Karpas-422 (cell line): ENCODE data around the gene PLCG1. TPM values are rescaled to one million over a fixed set of nuclear protein-coding genes. Genes with fewer than 3 reads are reported as not detected.

ENCODE experiments used
- DNase-seq: peaks from one replicate; pipeline ENCODE4 v3.0.0-alpha.2; 2015
- H2AFZ ChIP-seq: fragments of 200-600 bp; sonication (generic); 2 replicates; pipeline ENCODE4 v1.6.1; 2014; ENCODE audit warnings: antibody characterized with exemption, low read length, mixed read lengths
- H3K27ac ChIP-seq: fragments of 200-600 bp; sonication (generic); 2 replicates; pipeline ENCODE4 v1.5.1; 2014; ENCODE audit warnings: mild to moderate bottlenecking, low read length, moderate library complexity
- H3K27me3 ChIP-seq: fragments of 200-600 bp; sonication (generic); 2 replicates; pipeline ENCODE4 v1.6.1; 2014; ENCODE audit warnings: low read length, mixed read lengths
- H3K36me3 ChIP-seq: fragments of 200-600 bp; sonication (generic); 2 replicates; pipeline ENCODE4 v1.6.1; 2014; ENCODE audit warnings: low read length, mixed read lengths; ENCODE audit not compliant: insufficient read depth
- H3K4me1 ChIP-seq: fragments of 200-600 bp; sonication (generic); 2 replicates; pipeline ENCODE4 v1.6.1; 2014; ENCODE audit warnings: mild to moderate bottlenecking, low read length, mixed read lengths
- H3K4me2 ChIP-seq: fragments of 200-600 bp; sonication (generic); 2 replicates; pipeline ENCODE4 v1.6.1; 2014; ENCODE audit warnings: low read length, low read depth, mild to moderate bottlenecking; ENCODE audit not compliant: poor library complexity, severe bottlenecking
- H3K4me3 ChIP-seq: fragments of 200-600 bp; sonication (generic); 2 replicates; pipeline ENCODE4 v1.5.1; 2014; ENCODE audit warnings: mild to moderate bottlenecking, antibody characterized with exemption, low read length, mixed read lengths
- H3K79me2 ChIP-seq: fragments of 200-600 bp; sonication (generic); 2 replicates; pipeline ENCODE4 v1.6.1; 2014; ENCODE audit warnings: mild to moderate bottlenecking, low read length, mixed read lengths
- H3K9ac ChIP-seq: fragments of 200-600 bp; sonication (generic); 2 replicates; pipeline ENCODE4 v1.6.0; 2014; ENCODE audit warnings: low read length
- H3K9me2 ChIP-seq: fragments of 200-600 bp; sonication (generic), shearing (Covaris generic); replicated peaks from 2 replicates; pipeline ENCODE4 v1.6.0; 2014; ENCODE audit warnings: mild to moderate bottlenecking, low read length, moderate library complexity; ENCODE audit not compliant: insufficient read depth
- H3K9me3 ChIP-seq: fragments of 300-700, 200-600 bp; sonication (generic); 2 replicates; pipeline ENCODE4 v1.6.1; 2014; ENCODE audit warnings: low read length, mixed read lengths
- H4K20me1 ChIP-seq: fragments of 200-600 bp; sonication (generic); 2 replicates; pipeline ENCODE4 v1.6.1; 2014; ENCODE audit warnings: mild to moderate bottlenecking, antibody characterized with exemption, low read length, low read depth; ENCODE audit not compliant: insufficient read depth
- total RNA-seq: library from RNA; depleted of rRNA; stranded (reverse); fragments of >200 nt; shearing (Covaris generic); gene quantifications from 2 replicates; pipeline ENCODE4 v1.2.3, GENCODE V29; 2014; ENCODE audit warnings: low replicate concordance

The PLCG1 gene
- total RNA-seq, 1 experiment from 2014 or later, result 48.6 TPM

- Histone ChIP-seq H3K9ac (peak overlapping the region; percentile 91), H3K9me2 (no peaks in the 10 kb centered on the region), H3K4me1 (peaks cover 79% of the 10 kb centered on the region), H3K27me3 (no peaks in the 10 kb centered on the region), H3K4me2 (peak overlapping the region; percentile 94), H3K4me3 (peak overlapping the region; percentile 85), H4K20me1 (peaks cover 4% of the 10 kb centered on the region; the same call in 1 of the 2 replicates), H3K36me3 (no peaks in the 10 kb centered on the region), H2AFZ (no peak overlapping the region), H3K27ac (peak overlapping the region; percentile 86), H3K9me3 (no peaks in the 10 kb centered on the region), H3K79me2 (peaks cover 55% of the 10 kb centered on the region)
- peak; percentile 89 for DNase-seq
Measured at GRCh38 chr20:41137614-41138474, 501 bp downstream of the PLCG1 start.

GRCh38 chr20:41138475-41139226 is 1.3 kb downstream of the PLCG1 start:
- Histone ChIP-seq H3K4me3 (peak overlapping the region; percentile 85), H4K20me1 (peaks cover 8% of the 10 kb centered on the region; the same call in 1 of the 2 replicates), H3K36me3 (no peaks in the 10 kb centered on the region; the same call in 1 of the 2 replicates), H3K9me3 (no peaks in the 10 kb centered on the region), H3K9me2 (no peaks in the 10 kb centered on the region), H3K27ac (peak overlapping the region; percentile 86), H3K79me2 (peaks cover 63% of the 10 kb centered on the region), H3K9ac (peak overlapping the region; percentile 91), H3K4me1 (peaks cover 78% of the 10 kb centered on the region), H3K4me2 (peak overlapping the region; percentile 94), H3K27me3 (no peaks in the 10 kb centered on the region), H2AFZ (no peak overlapping the region)
- no peak for DNase-seq

- H4K20me1 ChIP-seq, result peaks cover 8% of the 10 kb centered on the region; the same call in 1 of the 2 replicates
- peak overlapping the region; percentile 91 for H3K9ac ChIP-seq
- peak overlapping the region; percentile 86 for H3K27ac ChIP-seq
- no peaks in the 10 kb centered on the region for H3K27me3 ChIP-seq
- peak overlapping the region; percentile 85 for H3K4me3 ChIP-seq
- peaks cover 70% of the 10 kb centered on the region for H3K4me1 ChIP-seq
- no peak for DNase-seq
- H3K4me2 ChIP-seq, result peak overlapping the region; percentile 94
- no peaks in the 10 kb centered on the region for H3K9me3 ChIP-seq
- peaks cover 7% of the 10 kb centered on the region; the same call in 1 of the 2 replicates for H3K36me3 ChIP-seq
- peaks cover 71% of the 10 kb centered on the region for H3K79me2 ChIP-seq
- no peak overlapping the region for H2AFZ ChIP-seq
- no peaks in the 10 kb centered on the region for H3K9me2 ChIP-seq
Measured at GRCh38 chr20:41139227-41140093, 2.1 kb downstream of the PLCG1 start.

GRCh38 chr20:41140226-41141133 is 3.1 kb downstream of the PLCG1 start:
- Histone ChIP-seq H3K4me1 (peaks cover 63% of the 10 kb centered on the region), H3K36me3 (peaks cover 10% of the 10 kb centered on the region; the same call in 1 of the 2 replicates), H3K27ac (peak overlapping the region; percentile 86), H3K79me2 (peaks cover 81% of the 10 kb centered on the region), H3K27me3 (no peaks in the 10 kb centered on the region), H3K9me3 (no peaks in the 10 kb centered on the region), H2AFZ (no peak overlapping the region), H3K9me2 (no peaks in the 10 kb centered on the region), H4K20me1 (peaks cover 8% of the 10 kb centered on the region; the same call in 1 of the 2 replicates), H3K4me2 (peak overlapping the region; percentile 94), H3K9ac (peak overlapping the region; percentile 91), H3K4me3 (peak overlapping the region; percentile 6; the same call in 1 of the 2 replicates)
- DNase-seq, result no peak

- peak; percentile 61 for DNase-seq
- H3K4me2 ChIP-seq, result peak overlapping the region; percentile 94
- H3K27me3 ChIP-seq, result no peaks in the 10 kb centered on the region
- peak overlapping the region; percentile 6; the same call in 1 of the 2 replicates for H3K4me3 ChIP-seq
- no peaks in the 10 kb centered on the region for H3K9me3 ChIP-seq
- H3K9ac ChIP-seq, result peak overlapping the region; percentile 91
- peak overlapping the region; percentile 86 for H3K27ac ChIP-seq
- H3K4me1 ChIP-seq, result peaks cover 56% of the 10 kb centered on the region
- H4K20me1 ChIP-seq, result peaks cover 8% of the 10 kb centered on the region; the same call in 1 of the 2 replicates
- H3K79me2 ChIP-seq, result peaks cover 89% of the 10 kb centered on the region
- H3K9me2 ChIP-seq, result no peaks in the 10 kb centered on the region
- peaks cover 10% of the 10 kb centered on the region; the same call in 1 of the 2 replicates for H3K36me3 ChIP-seq
- no peak overlapping the region for H2AFZ ChIP-seq
Measured at GRCh38 chr20:41141153-41141815, 3.9 kb downstream of the PLCG1 start.

GRCh38 chr20:41142245-41142644 is 4.9 kb downstream of the PLCG1 start:
- Histone ChIP-seq H4K20me1 (peaks cover 16% of the 10 kb centered on the region), H3K36me3 (peaks cover 10% of the 10 kb centered on the region; the same call in 1 of the 2 replicates), H3K4me2 (peak overlapping the region; percentile 10), H3K9ac (no peak overlapping the region; the same call in 1 of the 2 replicates), H3K27ac (no peak overlapping the region), H2AFZ (no peak overlapping the region), H3K79me2 (peaks cover 99% of the 10 kb centered on the region), H3K4me3 (no peak overlapping the region; the same call in 1 of the 2 replicates), H3K27me3 (no peaks in the 10 kb centered on the region), H3K9me2 (no peaks in the 10 kb centered on the region), H3K9me3 (no peaks in the 10 kb centered on the region), H3K4me1 (peaks cover 53% of the 10 kb centered on the region)
- no peak for DNase-seq
